Adipose tissue (tissue), 3 donors: Measurements from ENCODE around the gene HOXB5. TPM values are rescaled to one million over a fixed set of nuclear protein-coding genes. Genes with fewer than 3 reads are reported as not detected.

ENCODE experiments used
- H3K27ac ChIP-seq: one replicate; pipeline ENCODE4 v1.5.1; 2013; ENCODE audit warnings: low read depth, low read length
- whole genome bisulfite sequencing, 3 donors: extraction: QIAGEN DNeasy Blood & Tissue Kit; methylation state at CpG; one replicate each; pipeline ENCODE4 v1.1.7; 2013; 5-methylcytosine and 5-hydroxymethylcytosine counted together
- polyA plus RNA-seq, 3 donors: library from polyadenylated mRNA; stranded (reverse); fragments of 200-250 nt; gene quantifications; one replicate each; pipeline ENCODE4 v1.2.3, GENCODE V29; 2013
- donor health status: healthy with polysubstance abuse.
- donor health status: Bipolar disorder and iron deficiency.
- donor health status: healthy.

HOXB5 gene
- polyA plus RNA-seq, 3 donors: 0.59 to 3.9 (median 2.2) TPM

- no peak overlapping the region for H3K27ac ChIP-seq
- 51 to 63% (median 58%) methylated on average over 14 of the region's 14 CpGs for WGBS, 3 donors
These were observed 33.5 kb downstream of the HOXB5 start for GRCh38 chr17:48559840-48560817.

- no peak overlapping the region for H3K27ac ChIP-seq
- 39 to 70% (median 67%) methylated on average over 16 of the region's 16 CpGs for WGBS, 3 donors
These were observed 34.3 kb downstream of the HOXB5 start for GRCh38 chr17:48559122-48559839.

GRCh38 chr17:48558831-48559121 is 34.8 kb downstream of the HOXB5 start:
- H3K27ac ChIP-seq: no peak overlapping the region

DNA sequence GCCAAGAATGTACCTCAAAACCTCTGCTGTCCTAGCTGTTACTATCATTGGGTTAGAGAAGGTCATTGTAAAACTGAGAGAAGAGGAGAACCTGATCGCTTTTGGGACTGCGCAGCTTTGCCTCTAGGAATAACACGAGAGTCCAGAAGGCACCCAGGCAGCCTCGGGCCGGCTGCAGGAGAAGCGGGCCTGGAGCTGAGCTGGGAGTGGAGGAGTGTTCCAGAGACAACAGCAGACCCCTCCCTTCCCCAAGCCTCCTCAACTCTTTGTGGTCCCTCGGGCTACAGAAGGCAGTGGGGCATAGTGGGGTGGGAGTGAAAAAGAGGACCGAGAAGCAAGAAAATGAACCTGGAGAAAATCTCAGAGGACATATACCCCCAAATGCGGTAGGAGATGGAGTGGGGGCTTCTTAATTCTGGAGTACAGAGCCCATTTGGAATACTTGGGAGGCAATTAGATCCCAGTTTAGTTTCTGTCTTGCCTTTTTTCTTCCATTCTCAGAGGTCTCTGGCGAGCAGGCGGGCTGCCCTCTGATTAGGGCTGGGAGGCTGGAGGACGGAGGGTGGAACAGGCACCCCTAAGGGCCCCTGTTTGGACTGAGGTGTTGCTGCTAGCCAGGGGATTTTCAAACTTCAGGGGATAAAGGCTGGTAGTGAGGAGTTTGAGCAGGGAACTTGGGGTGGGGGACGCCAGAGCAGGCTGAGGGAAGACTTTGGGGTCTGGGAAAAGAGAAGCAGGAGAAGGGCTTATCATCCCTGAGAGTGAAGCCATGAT is 35.3 kb downstream of the HOXB5 start:
- no peak overlapping the region for H3K27ac ChIP-seq
- WGBS, 3 donors: 40 to 64% (median 64%) methylated on average over 13 of the region's 13 CpGs

More at GRCh38 chr17:48558831-48559121, 34.8 kb downstream of the HOXB5 start:
- WGBS, 3 donors: 56 to 80% (median 70%) methylated on average over 2 of the region's 2 CpGs

DNA sequence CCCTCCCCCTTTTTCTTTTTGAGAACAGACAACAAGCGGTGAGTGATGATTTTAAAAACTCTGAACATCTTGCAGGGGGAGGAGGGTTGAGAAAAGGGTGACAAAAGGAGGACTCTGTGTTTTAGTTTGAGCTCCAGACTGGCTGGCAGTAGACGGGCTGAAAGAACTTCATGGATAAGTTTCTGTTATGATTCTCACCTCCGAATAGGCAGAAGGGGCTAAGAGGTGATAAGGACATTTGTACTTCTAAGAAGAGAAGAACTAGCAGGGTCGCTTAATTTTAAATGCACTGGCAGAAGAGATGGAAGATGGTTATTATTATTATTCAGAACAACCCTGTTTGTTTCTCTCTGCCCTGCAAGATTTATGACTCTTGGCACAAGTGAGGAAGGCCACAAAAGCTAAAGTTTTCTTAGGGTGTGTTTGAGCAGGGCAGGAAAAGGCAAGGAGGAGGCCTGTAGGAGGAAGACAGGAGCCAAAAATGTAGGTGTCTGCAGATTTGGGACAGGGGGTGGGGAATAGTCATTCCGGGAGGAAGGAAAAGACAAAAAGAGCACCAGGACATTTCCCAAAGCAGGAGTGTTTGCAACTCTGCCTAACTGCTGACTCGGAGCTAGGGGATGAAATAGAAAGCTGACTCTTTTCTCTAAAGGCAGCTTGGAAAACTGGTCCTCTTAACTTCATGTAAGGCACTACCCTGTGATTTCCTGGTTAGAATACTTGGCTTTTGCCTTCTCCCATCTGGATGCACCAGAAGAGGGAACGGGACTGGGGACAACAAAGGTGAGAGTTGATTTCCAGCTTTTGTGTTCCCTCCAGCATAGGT is 36.8 kb downstream of the HOXB5 start:
- WGBS, 3 donors: 45 to 57% (median 48%) methylated on average over 7 of the region's 7 CpGs
- no peak overlapping the region for H3K27ac ChIP-seq

- no peak overlapping the region for H3K27ac ChIP-seq
- 56 to 72% (median 61%) methylated on average over 5 of the region's 5 CpGs for WGBS, 3 donors
These were observed 37.4 kb downstream of the HOXB5 start for GRCh38 chr17:48556229-48556575.

GRCh38 chr17:48555258-48556228 is 38.0 kb downstream of the HOXB5 start:
- WGBS, 3 donors: 8 to 23% (median 16%) methylated on average over 28 to 36 of the region's 36 CpGs
- no peak overlapping the region for H3K27ac ChIP-seq

GRCh38 chr17:48554412-48555257 is 38.9 kb downstream of the HOXB5 start:
- WGBS, 3 donors: 22 to 59% (median 55%) methylated on average over 44 of the region's 44 CpGs
- H3K27ac ChIP-seq: peak overlapping the region; percentile 23

DNA sequence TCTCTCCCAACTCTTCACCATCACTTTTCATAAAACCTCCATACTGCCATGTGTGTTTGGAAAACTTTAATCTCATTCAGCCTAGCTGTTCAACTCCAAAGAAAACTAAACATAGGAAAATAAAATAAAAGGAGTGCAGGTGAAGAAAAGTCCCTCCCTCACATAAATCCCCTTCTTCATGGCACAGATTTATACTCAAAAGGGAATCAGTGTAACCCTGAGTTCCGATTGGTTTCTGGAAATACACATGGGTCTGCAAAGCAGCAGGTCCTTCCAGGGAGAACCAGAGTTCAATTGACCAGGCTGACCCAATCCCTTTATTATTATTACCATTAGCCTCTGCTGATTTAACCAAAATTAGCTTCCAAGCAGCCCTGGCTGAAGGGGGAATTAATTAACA is 39.8 kb downstream of the HOXB5 start:
- 36 to 60% (median 57%) methylated on average over 1 of the region's 1 CpG for WGBS, 3 donors
- H3K27ac ChIP-seq: no peak overlapping the region

- no peak overlapping the region for H3K27ac ChIP-seq
- WGBS, 3 donors: 40 to 56% (median 53%) methylated on average over 5 of the region's 5 CpGs
These were observed 40.4 kb downstream of the HOXB5 start for GRCh38 chr17:48553190-48553547.

DNA sequence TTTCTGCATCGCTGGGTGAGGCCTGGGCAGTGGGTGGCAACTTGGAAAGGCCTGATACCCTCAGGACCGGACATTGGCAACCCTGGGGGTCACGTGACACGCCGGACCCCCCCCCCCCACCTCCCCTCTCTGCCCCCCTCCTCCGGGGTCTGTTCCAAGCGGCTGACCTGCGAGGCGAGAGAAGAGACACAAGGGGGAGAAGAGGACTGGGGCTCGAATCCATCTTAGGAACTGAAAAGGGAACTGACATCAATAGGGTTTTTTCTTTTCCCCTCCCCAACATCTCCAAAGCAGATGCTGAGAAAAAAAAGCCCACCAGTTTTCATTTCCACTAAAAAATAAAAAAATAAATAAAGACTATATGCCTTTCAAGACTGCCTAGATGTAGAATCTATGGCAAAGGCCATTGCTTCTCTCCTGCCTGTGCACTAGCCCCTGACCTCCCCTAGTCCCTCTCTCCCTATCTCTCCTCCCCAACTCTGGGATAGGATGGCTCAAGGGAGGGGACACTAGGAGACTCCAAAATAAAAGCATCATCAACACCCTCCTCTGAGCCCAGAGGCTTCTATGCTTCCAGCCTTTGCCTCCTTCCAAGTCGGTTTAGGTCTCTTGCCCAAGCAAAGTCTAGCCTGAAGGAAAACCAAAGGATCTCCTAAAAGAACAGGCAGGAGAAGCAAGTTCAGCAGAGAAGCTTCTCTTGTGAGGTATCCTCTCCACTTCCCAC is 41.0 kb downstream of the HOXB5 start:
- peak overlapping the region; percentile 24 for H3K27ac ChIP-seq
- WGBS, 3 donors: 22 to 59% (median 27%) methylated on average over 8 to 11 of the region's 11 CpGs

DNA sequence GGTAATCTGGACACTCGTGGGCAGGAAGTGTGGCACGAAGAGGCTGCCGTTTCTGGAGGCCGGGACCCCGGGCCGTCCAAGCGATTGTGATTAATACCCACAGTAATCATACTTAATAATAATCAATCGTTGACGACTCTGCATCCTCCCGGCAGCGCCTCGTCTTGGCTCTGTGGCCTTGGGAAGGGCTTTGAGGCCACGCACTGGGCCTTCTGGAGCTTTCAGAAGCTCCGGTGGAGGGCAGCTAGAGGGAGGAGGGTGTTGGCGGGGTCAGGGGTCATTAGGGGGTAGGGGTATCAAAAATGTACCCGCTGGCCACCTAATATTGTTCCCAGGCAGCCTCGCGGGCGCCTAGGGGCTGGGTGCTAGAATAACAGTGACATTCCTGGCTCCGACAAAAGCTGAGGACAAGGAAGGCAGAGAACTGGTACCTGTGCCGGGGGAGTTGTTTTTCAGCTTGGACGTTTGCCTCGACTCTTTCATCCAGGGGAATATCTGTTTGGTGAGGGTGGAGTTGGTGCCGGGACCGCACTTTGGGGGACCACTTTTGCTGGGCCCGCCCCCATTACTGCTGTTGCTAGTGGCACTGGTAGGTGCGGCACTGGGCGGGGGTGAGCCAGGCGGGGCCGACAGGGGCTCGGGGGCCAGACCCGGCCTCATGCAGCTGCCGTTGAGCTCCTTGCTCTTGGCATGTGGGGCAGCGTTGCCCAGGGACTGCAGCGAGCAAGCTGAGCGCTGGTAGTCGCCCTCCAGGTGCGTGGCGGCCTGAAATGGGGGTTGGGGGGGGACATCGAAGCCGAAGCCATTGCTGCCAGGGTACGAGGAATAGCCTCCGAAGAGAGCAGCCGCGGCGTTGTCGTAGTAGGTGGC is 41.7 kb downstream of the HOXB5 start:
- H3K27ac ChIP-seq: peak overlapping the region; percentile 24
- 32 to 74% (median 73%) methylated on average over 47 of the region's 47 CpGs for WGBS, 3 donors

DNA sequence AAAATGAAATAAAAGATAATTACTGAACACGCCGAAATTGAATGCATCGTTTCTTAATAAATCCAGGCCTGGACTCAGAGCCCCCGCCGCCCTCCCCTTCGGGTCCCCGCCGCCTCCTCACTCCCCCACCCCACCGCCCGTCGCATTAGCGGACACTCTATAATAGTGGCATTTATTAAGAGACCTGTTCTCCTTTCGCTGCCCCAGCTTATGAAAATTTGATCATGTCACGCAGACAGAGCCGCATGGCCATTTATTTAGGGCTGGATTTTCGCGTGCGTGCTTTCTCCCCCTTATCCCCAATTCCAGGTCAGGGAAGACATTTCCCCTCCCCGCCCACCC is 42.4 kb downstream of the HOXB5 start:
- no peak overlapping the region for H3K27ac ChIP-seq
- 18 to 85% (median 83%) methylated on average over 19 of the region's 19 CpGs for WGBS, 3 donors

GRCh38 chr17:48550502-48551213 is 42.9 kb downstream of the HOXB5 start:
- WGBS, 3 donors: 25 to 75% (median 74%) methylated on average over 70 of the region's 70 CpGs
- H3K27ac ChIP-seq: no peak overlapping the region
